Right atrium auricular region (tissue), 2 donors: ENCODE results near the gene ADH1C. TPM values are rescaled to one million over a fixed set of nuclear protein-coding genes. Genes with fewer than 3 reads are reported as not detected.

Source experiments
- DNase-seq: peaks from one replicate; pipeline ENCODE4 v3.0.0-alpha.2; 2019; ENCODE audit warnings: low spot score
- H3K27ac ChIP-seq, 2 donors: fragments of 200-600 bp; sonication (generic); 1 replicate in 1 of 2; 2 replicates in 1 of 2; pipeline ENCODE4 v1.5.1; 2016 to 2019
- H3K27me3 ChIP-seq, 2 donors: fragments of 200-600 bp; sonication (generic); one replicate each; pipeline versions ENCODE4 v1.5.1 to v1.6.0; 2017 to 2019
- H3K36me3 ChIP-seq: fragments of 200-600 bp; sonication (generic); one replicate; pipeline ENCODE4 v1.5.1; 2016
- H3K4me1 ChIP-seq, 2 donors: fragments of 200-600 bp; sonication (generic); one replicate each; pipeline versions ENCODE4 v1.5.1 to v1.6.0; 2017 to 2019
- H3K4me3 ChIP-seq, 2 donors: fragments of 200-600 bp; sonication (generic); 1 replicate in 1 of 2; 2 replicates in 1 of 2; pipeline ENCODE4 v1.5.1; 2017 to 2019; ENCODE audit warnings: mild to moderate bottlenecking in 1 of 2, moderate library complexity in 1 of 2
- H3K9me3 ChIP-seq, 2 donors: fragments of 200-600 bp; sonication (generic); one replicate each; pipeline ENCODE4 v1.5.1; 2019
- CTCF ChIP-seq, 2 donors: fragments of 200-600 bp; sonication (generic); IDR thresholded peaks; one replicate each; pipeline ENCODE4 v1.5.1; 2019; ENCODE audit warnings: antibody characterized with exemption in 2 of 2
- total RNA-seq, 2 donors: library from RNA; depleted of rRNA; stranded (reverse); fragments of >200 nt; gene quantifications; one replicate each; pipeline ENCODE4 v1.1.0, GENCODE V29; 2016

The ADH1C gene
- total RNA-seq, 2 donors from 2014 or later = 4.9 to 12.0 TPM

- Histone ChIP-seq H3K4me1 (no peaks in the 10 kb centered on the region), H3K36me3 (no peaks in the 10 kb centered on the region), H3K4me3 (no peak within 1 kb of the TSS), H3K27ac (no peak within 1 kb of the TSS), H3K27me3 (no peaks in the 10 kb centered on the region), H3K9me3 (peaks cover 0 to 15% of the 10 kb centered on the region in 2 donors)
- TF ChIP-seq CTCF (IDR thresholded peaks at IDR 0.05) = no peak
- no peak for DNase-seq
Measured at GRCh38 chr4:99290848-99291786, 61.4 kb downstream of the ADH1C start, which contains the start of gene ADH1A. ADH1A (minus strand) TSS chr4:99290985; CDS start chr4:99290914, 71 bp downstream.

Other genes with a start within 250 kb of the ADH1C start
- gene ADH4, start 208.4 kb downstream of the ADH1C start, total RNA-seq = not detected
- 1 to 10 TPM in 1 of 2 donors, not detected in 1; 3.6 TPM for gene ADH6, start 133.5 kb downstream of the ADH1C start, total RNA-seq
- not detected for gene ADH1A, start 61.8 kb downstream of the ADH1C start, total RNA-seq
- gene ADH1B, start 31.3 kb downstream of the ADH1C start, total RNA-seq = 100 to 1,000 TPM; 111 to 477 TPM
- not detected for gene ADH7, start 82.6 kb upstream of the ADH1C start, total RNA-seq
- not detected for gene C4orf17, start 158.3 kb upstream of the ADH1C start, total RNA-seq
- gene TRMT10A, start 211.3 kb upstream of the ADH1C start, total RNA-seq = 1 to 10 TPM; 2.1 to 2.6 TPM
- 1 to 10 TPM in 1 of 2 donors, under 1 TPM in 1; 0.51 to 1.1 TPM for gene MTTP, start 222.1 kb upstream of the ADH1C start, total RNA-seq